ENCODE results near the gene TNFRSF19.

Gene TNFRSF19

DNA sequence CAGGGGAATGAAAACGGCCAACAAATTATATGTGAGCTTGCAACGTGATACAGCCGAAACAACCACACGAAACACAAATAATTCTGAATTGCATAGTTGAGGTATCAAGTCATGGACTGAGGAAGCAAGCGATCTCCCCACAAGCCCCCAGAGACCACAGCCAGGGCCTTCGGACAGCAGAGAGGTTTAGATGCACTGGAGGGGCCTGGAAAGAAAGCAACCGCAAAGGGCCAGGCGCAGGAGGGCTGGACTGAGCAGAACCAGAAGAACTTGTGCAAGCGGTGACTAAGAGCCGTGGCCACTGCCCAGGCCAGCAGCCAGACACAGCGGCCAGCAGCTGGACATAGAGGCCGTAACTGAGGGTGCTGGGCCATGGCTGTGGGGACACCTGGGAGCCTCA lies 131.4 kb downstream of the TNFRSF19 start:
- no peaks in the 10 kb centered on the region for H3K27me3 ChIP-seq (ENCODE audit: insufficient read depth, low read length)
- H3K27ac ChIP-seq (ENCODE audit: low read depth, low read length) = peak overlapping the region; percentile 89
- peaks cover 38% of the 10 kb centered on the region for H3K4me1 ChIP-seq (ENCODE audit: control insufficient read depth, insufficient read depth, low read length, unreplicated experiment)
- peak overlapping the region; percentile 53 for H3K4me3 ChIP-seq (ENCODE audit: low read depth, low read length)
- no peak overlapping the region for H2AFZ ChIP-seq (ENCODE audit: low read length, unreplicated experiment)
- H3K36me3 ChIP-seq (ENCODE audit: insufficient read depth, low read length) = no peaks in the 10 kb centered on the region
- H3K79me2 ChIP-seq (ENCODE audit: control insufficient read depth, insufficient read depth, low read length, unreplicated experiment) = no peaks in the 10 kb centered on the region

DNA sequence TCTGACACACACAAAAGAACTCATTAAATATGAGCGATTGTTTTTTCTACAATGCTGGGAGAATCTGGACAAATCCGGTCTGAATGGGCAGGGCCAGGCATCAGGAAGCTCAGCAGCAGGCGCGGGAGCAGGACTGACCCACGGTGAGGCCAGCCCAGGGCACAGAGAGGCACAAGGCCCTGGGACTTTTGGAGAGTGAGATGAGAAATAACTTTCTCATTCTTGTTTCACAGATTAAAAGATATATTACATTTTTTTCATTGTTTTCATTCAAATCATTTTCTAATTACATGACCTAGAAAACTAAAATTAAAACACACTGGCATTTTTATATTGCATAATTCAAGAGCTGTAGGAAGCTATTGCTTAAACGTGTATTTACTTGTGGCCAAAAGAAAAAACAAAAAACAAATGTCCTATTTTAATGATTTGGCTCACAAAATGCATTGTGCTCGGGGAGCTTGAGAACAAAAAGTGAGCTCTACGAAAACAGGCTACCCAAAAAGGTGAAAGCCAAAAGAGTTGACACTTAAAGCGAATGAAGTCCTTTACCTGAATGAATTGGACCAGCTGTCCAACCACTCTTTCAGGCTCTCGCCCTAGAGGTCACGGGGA lies 133.1 kb downstream of the TNFRSF19 start:
- peak overlapping the region; percentile 27 for H3K27ac ChIP-seq (ENCODE audit: low read depth, low read length)
- peaks cover 38% of the 10 kb centered on the region for H3K4me1 ChIP-seq (ENCODE audit: control insufficient read depth, insufficient read depth, low read length, unreplicated experiment)
- H3K4me3 ChIP-seq (ENCODE audit: low read depth, low read length) = no peak overlapping the region
- H3K27me3 ChIP-seq (ENCODE audit: insufficient read depth, low read length) = no peaks in the 10 kb centered on the region
- H2AFZ ChIP-seq (ENCODE audit: low read length, unreplicated experiment) = no peak overlapping the region
- no peaks in the 10 kb centered on the region for H3K36me3 ChIP-seq (ENCODE audit: insufficient read depth, low read length)
- no peaks in the 10 kb centered on the region for H3K79me2 ChIP-seq (ENCODE audit: control insufficient read depth, insufficient read depth, low read length, unreplicated experiment)

GRCh38 chr13:23705583-23705982 lies 135.4 kb downstream of the TNFRSF19 start:
- no peak overlapping the region for H3K4me3 ChIP-seq (ENCODE audit: low read depth, low read length)
- H3K27ac ChIP-seq (ENCODE audit: low read depth, low read length) = no peak overlapping the region
- no peaks in the 10 kb centered on the region for H3K27me3 ChIP-seq (ENCODE audit: insufficient read depth, low read length)
- no peaks in the 10 kb centered on the region for H3K79me2 ChIP-seq (ENCODE audit: control insufficient read depth, insufficient read depth, low read length, unreplicated experiment)
- H3K36me3 ChIP-seq (ENCODE audit: insufficient read depth, low read length) = no peaks in the 10 kb centered on the region
- H2AFZ ChIP-seq (ENCODE audit: low read length, unreplicated experiment) = no peak overlapping the region
- H3K4me1 ChIP-seq (ENCODE audit: control insufficient read depth, insufficient read depth, low read length, unreplicated experiment) = peaks cover 36% of the 10 kb centered on the region

DNA sequence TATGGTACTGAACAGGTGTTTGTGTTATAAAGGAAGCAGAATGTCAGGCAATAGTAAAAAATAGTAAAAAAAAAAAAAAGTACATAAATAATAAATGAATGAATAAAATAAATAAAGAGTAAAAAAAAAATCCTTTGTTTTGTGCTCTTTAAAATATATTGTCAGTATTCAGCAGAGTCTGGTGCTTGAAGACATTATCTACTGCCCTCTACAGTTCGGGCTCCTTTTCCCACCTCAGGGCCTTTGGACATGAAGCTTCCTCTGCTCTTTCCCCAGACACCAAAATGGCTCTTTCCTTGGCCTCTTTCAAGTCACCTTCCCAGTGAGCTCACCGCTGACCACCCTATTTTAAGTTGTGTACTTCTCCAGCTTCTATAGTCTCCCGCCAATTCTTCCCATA lies 137.5 kb downstream of the TNFRSF19 start:
- no peak overlapping the region for H2AFZ ChIP-seq (ENCODE audit: low read length, unreplicated experiment)
- H3K27ac ChIP-seq (ENCODE audit: low read depth, low read length) = no peak overlapping the region
- H3K36me3 ChIP-seq (ENCODE audit: insufficient read depth, low read length) = no peaks in the 10 kb centered on the region
- no peaks in the 10 kb centered on the region for H3K27me3 ChIP-seq (ENCODE audit: insufficient read depth, low read length)
- peaks cover 18% of the 10 kb centered on the region for H3K4me1 ChIP-seq (ENCODE audit: control insufficient read depth, insufficient read depth, low read length, unreplicated experiment)
- H3K79me2 ChIP-seq (ENCODE audit: control insufficient read depth, insufficient read depth, low read length, unreplicated experiment) = no peaks in the 10 kb centered on the region
- no peak overlapping the region for H3K4me3 ChIP-seq (ENCODE audit: low read depth, low read length)

- Histone ChIP-seq H3K4me3 (ENCODE audit: low read depth, low read length) (no peak overlapping the region), H3K4me1 (ENCODE audit: control insufficient read depth, insufficient read depth, low read length, unreplicated experiment) (peaks cover 8% of the 10 kb centered on the region), H3K79me2 (ENCODE audit: control insufficient read depth, insufficient read depth, low read length, unreplicated experiment) (no peaks in the 10 kb centered on the region), H2AFZ (ENCODE audit: low read length, unreplicated experiment) (no peak overlapping the region), H3K27me3 (ENCODE audit: insufficient read depth, low read length) (no peaks in the 10 kb centered on the region), H3K27ac (ENCODE audit: low read depth, low read length) (no peak overlapping the region), H3K36me3 (ENCODE audit: insufficient read depth, low read length) (no peaks in the 10 kb centered on the region)
Measured at GRCh38 chr13:23709536-23709935, 139.3 kb downstream of the TNFRSF19 start.

- Histone ChIP-seq H2AFZ (ENCODE audit: low read length, unreplicated experiment) (no peak overlapping the region), H3K4me3 (ENCODE audit: low read depth, low read length) (no peak overlapping the region), H3K27ac (ENCODE audit: low read depth, low read length) (no peak overlapping the region), H3K36me3 (ENCODE audit: insufficient read depth, low read length) (no peaks in the 10 kb centered on the region), H3K79me2 (ENCODE audit: control insufficient read depth, insufficient read depth, low read length, unreplicated experiment) (no peaks in the 10 kb centered on the region), H3K4me1 (ENCODE audit: control insufficient read depth, insufficient read depth, low read length, unreplicated experiment) (peaks cover 7% of the 10 kb centered on the region), H3K27me3 (ENCODE audit: insufficient read depth, low read length) (no peaks in the 10 kb centered on the region)
Measured at GRCh38 chr13:23710366-23710765, 140.2 kb downstream of the TNFRSF19 start.

DNA sequence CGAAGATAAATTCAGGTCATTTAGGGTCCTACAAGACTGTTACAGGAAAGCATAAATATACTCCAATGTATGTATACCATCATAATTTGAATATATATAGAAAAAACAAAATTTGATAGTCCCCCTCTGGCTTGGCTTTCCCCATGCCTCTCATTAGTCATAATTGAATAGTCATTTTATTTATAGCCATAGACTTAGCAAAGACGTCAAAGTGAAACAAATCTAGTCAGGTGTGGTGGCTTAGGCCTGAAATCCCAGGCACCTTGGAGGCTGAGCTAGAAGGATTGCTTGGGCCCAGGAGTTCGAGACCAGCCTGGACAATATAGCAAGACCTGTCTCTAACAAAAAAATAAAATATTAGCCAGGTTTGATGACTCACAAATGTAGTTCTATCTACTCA lies 141.1 kb downstream of the TNFRSF19 start:
- no peak overlapping the region for H3K4me3 ChIP-seq (ENCODE audit: low read depth, low read length)
- no peaks in the 10 kb centered on the region for H3K4me1 ChIP-seq (ENCODE audit: control insufficient read depth, insufficient read depth, low read length, unreplicated experiment)
- no peaks in the 10 kb centered on the region for H3K27me3 ChIP-seq (ENCODE audit: insufficient read depth, low read length)
- H3K36me3 ChIP-seq (ENCODE audit: insufficient read depth, low read length) = no peaks in the 10 kb centered on the region
- no peak overlapping the region for H3K27ac ChIP-seq (ENCODE audit: low read depth, low read length)
- no peak overlapping the region for H2AFZ ChIP-seq (ENCODE audit: low read length, unreplicated experiment)
- H3K79me2 ChIP-seq (ENCODE audit: control insufficient read depth, insufficient read depth, low read length, unreplicated experiment) = no peaks in the 10 kb centered on the region

- H3K79me2 ChIP-seq (ENCODE audit: control insufficient read depth, insufficient read depth, low read length, unreplicated experiment) = no peaks in the 10 kb centered on the region
- no peak overlapping the region for H2AFZ ChIP-seq (ENCODE audit: low read length, unreplicated experiment)
- no peak overlapping the region for H3K4me3 ChIP-seq (ENCODE audit: low read depth, low read length)
- no peaks in the 10 kb centered on the region for H3K27me3 ChIP-seq (ENCODE audit: insufficient read depth, low read length)
- no peaks in the 10 kb centered on the region for H3K36me3 ChIP-seq (ENCODE audit: insufficient read depth, low read length)
- no peak overlapping the region for H3K27ac ChIP-seq (ENCODE audit: low read depth, low read length)
- no peaks in the 10 kb centered on the region for H3K4me1 ChIP-seq (ENCODE audit: control insufficient read depth, insufficient read depth, low read length, unreplicated experiment)
Measured at GRCh38 chr13:23714672-23715071, 144.5 kb downstream of the TNFRSF19 start.

- Histone ChIP-seq H3K4me1 (ENCODE audit: control insufficient read depth, insufficient read depth, low read length, unreplicated experiment) (no peaks in the 10 kb centered on the region), H2AFZ (ENCODE audit: low read length, unreplicated experiment) (no peak overlapping the region), H3K79me2 (ENCODE audit: control insufficient read depth, insufficient read depth, low read length, unreplicated experiment) (no peaks in the 10 kb centered on the region), H3K4me3 (ENCODE audit: low read depth, low read length) (no peak overlapping the region), H3K27me3 (ENCODE audit: insufficient read depth, low read length) (no peaks in the 10 kb centered on the region), H3K27ac (ENCODE audit: low read depth, low read length) (no peak overlapping the region), H3K36me3 (ENCODE audit: insufficient read depth, low read length) (no peaks in the 10 kb centered on the region)
Measured at GRCh38 chr13:23715092-23715761, 145.0 kb downstream of the TNFRSF19 start.

DNA sequence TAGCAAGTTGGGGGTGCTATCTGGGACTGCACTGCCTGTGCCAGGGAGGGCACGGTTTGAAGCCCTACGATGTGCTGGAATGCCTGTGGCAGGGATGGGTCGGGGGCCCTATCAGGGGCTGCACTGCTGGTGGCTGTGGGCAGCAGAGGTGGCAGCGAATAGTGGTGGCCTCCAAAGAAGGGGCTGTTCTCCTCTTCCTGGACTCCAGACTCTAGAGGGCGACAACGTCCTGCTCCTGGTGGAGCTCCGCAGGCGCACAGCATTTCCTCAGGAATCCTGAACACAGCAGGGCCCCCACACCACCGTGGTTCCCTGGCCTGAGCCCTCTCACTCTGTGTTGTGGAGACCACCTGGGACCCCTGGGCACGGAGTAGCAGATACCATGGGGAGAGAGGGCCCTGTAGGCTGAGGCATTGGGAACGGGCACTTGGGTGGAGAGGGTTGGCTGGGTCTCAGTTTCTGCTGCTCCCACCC lies 145.6 kb downstream of the TNFRSF19 start:
- H3K27me3 ChIP-seq (ENCODE audit: insufficient read depth, low read length) = no peaks in the 10 kb centered on the region
- no peak overlapping the region for H2AFZ ChIP-seq (ENCODE audit: low read length, unreplicated experiment)
- no peaks in the 10 kb centered on the region for H3K4me1 ChIP-seq (ENCODE audit: control insufficient read depth, insufficient read depth, low read length, unreplicated experiment)
- H3K4me3 ChIP-seq (ENCODE audit: low read depth, low read length) = no peak overlapping the region
- no peaks in the 10 kb centered on the region for H3K36me3 ChIP-seq (ENCODE audit: insufficient read depth, low read length)
- no peaks in the 10 kb centered on the region for H3K79me2 ChIP-seq (ENCODE audit: control insufficient read depth, insufficient read depth, low read length, unreplicated experiment)
- H3K27ac ChIP-seq (ENCODE audit: low read depth, low read length) = no peak overlapping the region

GRCh38 chr13:23716401-23716800 lies 146.2 kb downstream of the TNFRSF19 start:
- Histone ChIP-seq H3K4me3 (ENCODE audit: low read depth, low read length) (no peak overlapping the region), H3K4me1 (ENCODE audit: control insufficient read depth, insufficient read depth, low read length, unreplicated experiment) (no peaks in the 10 kb centered on the region), H3K79me2 (ENCODE audit: control insufficient read depth, insufficient read depth, low read length, unreplicated experiment) (no peaks in the 10 kb centered on the region), H3K27me3 (ENCODE audit: insufficient read depth, low read length) (no peaks in the 10 kb centered on the region), H2AFZ (ENCODE audit: low read length, unreplicated experiment) (no peak overlapping the region), H3K36me3 (ENCODE audit: insufficient read depth, low read length) (no peaks in the 10 kb centered on the region), H3K27ac (ENCODE audit: low read depth, low read length) (no peak overlapping the region)
